NCI-H2107 (cell line): Measurements from ENCODE around the gene XKRX.

ENCODE experiments used
- DNase-seq: peaks from one replicate; lab custom pipeline; 2025; lab: John Stamatoyannopoulos, UW

XKRX gene

GRCh38 chrX:100895365-100896075 lies 33.2 kb downstream of the XKRX start:
- DNase-seq = no peak

- DNase-seq = no peak
Measured at GRCh38 chrX:100883654-100884053, 45.1 kb downstream of the XKRX start.

DNA sequence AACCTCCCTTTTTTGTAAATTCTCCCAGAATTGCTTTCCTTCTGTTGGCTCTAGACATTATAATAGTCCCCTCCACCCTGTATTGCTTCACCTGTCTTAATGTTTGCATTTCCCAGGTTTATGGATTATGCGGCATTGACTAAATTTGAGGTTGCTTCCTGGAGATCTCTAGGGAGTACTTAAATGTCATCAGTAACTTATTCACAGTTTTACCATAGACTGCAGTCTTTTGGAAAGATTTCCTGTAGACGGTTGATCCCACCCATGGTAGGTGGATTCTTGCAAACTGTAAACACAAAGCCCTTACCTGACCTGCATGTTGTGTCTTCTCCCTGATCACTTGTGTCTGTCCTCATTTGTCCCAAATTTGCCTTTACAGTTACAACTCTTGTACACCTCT lies 48.3 kb downstream of the XKRX start:
- DNase-seq = no peak

GRCh38 chrX:100874325-100874724 lies 54.4 kb downstream of the XKRX start, which contains the start of gene NOX1:
NOX1 (minus strand) TSS chrX:100874359; CDS start chrX:100874139, 220 bp downstream.
- no peak for DNase-seq

- DNase-seq = no peak
Measured at GRCh38 chrX:100871594-100872560, 56.8 kb downstream of the XKRX start.

DNA sequence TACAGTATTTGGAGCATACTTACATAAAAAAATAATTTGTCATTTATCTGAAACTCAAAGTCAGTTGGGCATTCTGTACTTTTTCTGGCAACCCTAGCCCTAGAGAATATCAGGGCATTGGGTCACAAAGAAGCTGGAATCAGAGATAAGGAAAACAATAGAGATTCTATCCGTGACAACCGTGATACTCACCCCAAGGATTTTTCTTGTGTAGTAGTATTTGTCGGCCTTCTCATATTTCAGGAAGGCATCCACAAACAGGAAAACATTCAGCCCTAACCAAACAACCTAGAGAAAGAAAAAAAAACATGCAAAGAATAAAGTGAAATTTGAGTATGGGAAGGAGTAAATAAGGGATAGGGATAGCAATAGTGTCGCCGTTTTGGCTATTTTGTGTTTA lies 58.2 kb downstream of the XKRX start:
- DNase-seq = no peak

DNA sequence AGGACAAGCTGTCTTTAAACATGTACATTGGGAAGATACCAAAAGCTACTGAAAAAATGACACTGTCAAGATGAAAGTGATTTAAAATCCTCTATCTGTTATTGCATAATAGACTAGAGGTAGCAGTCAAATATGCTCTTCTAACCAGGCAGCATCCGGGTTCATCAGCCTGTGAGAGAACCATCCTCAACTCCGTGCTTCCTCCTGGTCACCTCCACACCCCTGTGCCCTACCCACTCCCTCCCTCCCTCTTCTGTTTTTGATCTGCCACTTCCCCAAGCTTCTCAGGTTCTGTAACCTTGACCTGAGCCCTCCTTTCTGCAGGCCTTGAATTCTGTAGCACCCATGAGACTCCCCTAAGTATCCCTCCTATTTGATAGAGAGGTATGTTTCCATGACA lies 60.4 kb downstream of the XKRX start:
- DNase-seq = no peak

- DNase-seq = no peak
Measured at GRCh38 chrX:100864657-100865391, 63.9 kb downstream of the XKRX start.
